K562 (cell line): ENCODE results near the gene MBP. TPM values are rescaled to one million over a fixed set of nuclear protein-coding genes. Genes with fewer than 3 reads are reported as not detected.

Source experiments
- ATAC-seq: fragments of 200-7000 bp; cut with Tn5 transposase; 3 replicates; pipeline ENCODE4 v1.9.1; 2020; ENCODE audit warnings: moderate library complexity
- BruUV-seq: library from RNA; stranded (reverse); fragments of 400-500 nt; replicated peaks from 2 replicates; lab custom pipeline; 2021; lab: Mats Ljungman, UMichigan
- CTCF ChIA-PET: fragments of 300-600 bp; formaldehyde crosslinking; extraction: SDS; loops from one replicate; lab custom pipeline; 2021; ENCODE audit warnings: low intra/inter-chr PET ratio; lab: Yijun Ruan, JAX
- POLR2A ChIA-PET: fragments of 300-600, 350-650 bp; sonication (Branson Sonifier 250); formaldehyde crosslinking; extraction: SDS; loops from one replicate; lab custom pipeline; 2021; ENCODE audit warnings: antibody characterized with exemption, inconsistent platforms; lab: Yijun Ruan, JAX
- DNase-seq, 4 experiments: peaks; one replicate each; pipeline versions ENCODE4 v3.0.0 to v3.0.0-alpha.2; 2011 to 2018; ENCODE audit warnings: low spot score in 3 of 4, mixed read lengths in 3 of 4; ENCODE audit errors: extremely low read depth in 1 of 4
- FAIRE-seq: peaks from 2 replicates; lab custom pipeline; 2011; peaks lifted over from hg19 to GRCh38; lab: Jason Lieb, UNC
- H2AFZ ChIP-seq: 2 replicates; pipeline ENCODE4 v1.6.0; 2011; ENCODE audit warnings: low read depth, low read length, control low read depth, inconsistent platforms
- H3K27ac ChIP-seq: fragments of 200-600 bp; 3 replicates; pipeline ENCODE4 v1.8.0; 2011; ENCODE audit warnings: low read depth, mild to moderate bottlenecking, control low read depth, inconsistent platforms, low read length, moderate library complexity, mixed read lengths; ENCODE audit errors: extremely low read depth
- H3K27me3 ChIP-seq, 2 experiments: fragments of 300-600 bp in 1 of 2; 2 replicates in 1 of 2; 3 replicates in 1 of 2; pipeline versions ENCODE4 v1.6.0 to v1.8.0; 2011; ENCODE audit warnings: inconsistent platforms in 2 of 2, low read length in 2 of 2, mild to moderate bottlenecking in 1 of 2, mixed read lengths in 1 of 2, moderate library complexity in 1 of 2; ENCODE audit not compliant: control insufficient read depth in 2 of 2, insufficient read depth in 2 of 2
- H3K36me3 ChIP-seq: fragments of 300-600 bp; 3 replicates; pipeline ENCODE4 v1.8.0; 2011; ENCODE audit warnings: mild to moderate bottlenecking, low read length, inconsistent platforms; ENCODE audit not compliant: control insufficient read depth, insufficient read depth
- H3K4me1 ChIP-seq, 2 experiments: fragments of 200-600 bp in 1 of 2; replicated peaks in 1 of 2; 2 replicates in 1 of 2; 3 replicates in 1 of 2; pipeline versions ENCODE4 v1.5.1 to v1.8.0; 2011; ENCODE audit warnings: inconsistent platforms in 2 of 2, low read length in 2 of 2, mild to moderate bottlenecking in 1 of 2, mixed read lengths in 1 of 2, moderate library complexity in 1 of 2; ENCODE audit not compliant: control insufficient read depth in 2 of 2, insufficient read depth in 2 of 2
- H3K4me2 ChIP-seq: 2 replicates; pipeline ENCODE4 v1.6.1; 2011; ENCODE audit warnings: low read length, control low read depth, inconsistent platforms, mixed read lengths; ENCODE audit not compliant: insufficient read depth
- H3K4me3 ChIP-seq: fragments of 200-600 bp; sonication (generic), shearing (Covaris generic); 2 replicates; pipeline ENCODE4 v1.5.1; 2016; ENCODE audit warnings: control low read depth, inconsistent platforms
- H3K79me2 ChIP-seq: fragments of 200-600 bp; 3 replicates; pipeline ENCODE4 v1.8.0; 2011; ENCODE audit warnings: low read length, inconsistent platforms; ENCODE audit not compliant: control insufficient read depth, insufficient read depth
- H3K9ac ChIP-seq, 2 experiments: 2 replicates each; pipeline versions ENCODE4 v1.6.0 to v1.6.1; 2011; ENCODE audit warnings: low read depth in 2 of 2, low read length in 2 of 2, control low read depth in 1 of 2, inconsistent platforms in 1 of 2, mild to moderate bottlenecking in 1 of 2, mixed read lengths in 1 of 2; ENCODE audit not compliant: insufficient read depth in 1 of 2
- H3K9me1 ChIP-seq: one replicate; pipeline ENCODE4 v1.6.0; 2011; ENCODE audit warnings: inconsistent platforms, mild to moderate bottlenecking, low read length, moderate library complexity; ENCODE audit not compliant: control insufficient read depth, insufficient read depth
- H3K9me3 ChIP-seq: replicated peaks from 2 replicates; pipeline ENCODE4 v1.5.1; 2011; ENCODE audit warnings: low read depth, low read length, inconsistent platforms; ENCODE audit not compliant: control insufficient read depth, insufficient read depth
- H4K20me1 ChIP-seq: replicated peaks from 2 replicates; pipeline ENCODE4 v1.6.1; 2011; ENCODE audit warnings: low read length, inconsistent platforms, mixed read lengths; ENCODE audit not compliant: control insufficient read depth, insufficient read depth
- BMI1 ChIP-seq: fragments of 150-350 bp; IDR thresholded peaks from 2 replicates; pipeline ENCODE4 v1.6.1; 2014; ENCODE audit warnings: low read length
- EZH2 ChIP-seq: IDR thresholded peaks from 2 replicates; pipeline ENCODE4 v1.6.1; 2012; ENCODE audit warnings: low read depth, mild to moderate bottlenecking, inconsistent platforms, low read length, borderline replicate concordance
- PHB ChIP-seq: fragments of 250-450 bp; sonication (Bioruptor Pico); IDR thresholded peaks from 2 replicates; pipeline ENCODE4 v1.5.0; 2021
- TARDBP ChIP-seq: fragments of 450-650 bp; IDR thresholded peaks from 2 replicates; pipeline ENCODE4 v1.6.1; 2016
- ZNF318 ChIP-seq, 2 experiments: fragments of 450-650 bp; IDR thresholded peaks; 2 replicates each; pipeline ENCODE4 v1.6.1; 2016; ENCODE audit warnings: mild to moderate bottlenecking in 2 of 2, borderline replicate concordance in 1 of 2, low read depth in 1 of 2, moderate library complexity in 1 of 2
- ZNF77 ChIP-seq: fragments of 250-450 bp; sonication (Bioruptor Pico); IDR thresholded peaks from 2 replicates; pipeline ENCODE4 v1.5.0; 2020
- WGBS: fragments of 100-300 bp; shearing (Covaris generic); methylation state at CpG from one replicate; pipeline ENCODE4 v1.1.6; 2016; ENCODE audit warnings: low coverage, mixed read lengths; ENCODE audit not compliant: insufficient coverage; ENCODE audit errors: missing lambda C conversion rate; 5-methylcytosine and 5-hydroxymethylcytosine counted together
- in situ Hi-C: fragments of 300-500 bp; cut with MboI; formaldehyde crosslinking; loops from 4 replicates; pipeline ENCODE4 v1.15.0; 2018; ENCODE audit warnings: inconsistent platforms, mixed read lengths
- intact Hi-C: fragments of 100-400 bp; cut with micrococcal nuclease; formaldehyde crosslinking; loops from 2 replicates; pipeline ENCODE4 v1.14.2; 2022
- polyA plus RNA-seq, 8 experiments: library from polyadenylated mRNA; depleted of rRNA in 4 of 8; stranded (reverse) in 5 of 8; unstranded in 3 of 8; fragments of >200 nt; fragmentation: Nextera tagmentation in 2 of 8; fragmentation: Illumina TruSeq in 1 of 8; extraction: Ambion mirVana in 2 of 8; extraction: Trizol in 1 of 8; gene quantifications; 2 replicates each; pipeline versions ENCODE4 v1.2.1 to v1.2.3, GENCODE V29; 2011 to 2014; ENCODE audit warnings: inconsistent platforms in 1 of 8, missing spikeins in 1 of 8
- total RNA-seq, 7 experiments: library from RNA; depleted of rRNA in 6 of 7; stranded (reverse); fragments of >200 nt in 6 of 7; fragmentation: Illumina TruSeq in 2 of 7; extraction: Trizol in 2 of 7; gene quantifications; 2 replicates each; pipeline versions ENCODE4 v1.2.1 to v1.2.3, GENCODE V29; 2011 to 2021; ENCODE audit warnings: low replicate concordance in 1 of 7

MBP gene
- total and polyA plus RNA-seq, 9 of the 15 experiments (the other 6 are each of a cell fraction or from before 2014, with no cell fraction given) = 0.09 TPM; not detected in 8

- no peak overlapping the region for H2AFZ ChIP-seq
- no peaks in the 10 kb centered on the region for H3K9me3 ChIP-seq
- WGBS = 0% methylated on average over 1 of the region's 2 CpGs
- POLR2A ChIA-PET = no interaction called here
- no peak overlapping the region for H3K4me2 ChIP-seq
- no peak overlapping the region for H3K4me3 ChIP-seq
- no TSS peak for BruUV-seq
- no peak overlapping the region for H3K27ac ChIP-seq
- TF ChIP-seq TARDBP = no peak
- no peak for TF ChIP-seq EZH2
- no peak for TF ChIP-seq PHB (CRISPR knock-in tag)
- no peak for TF ChIP-seq ZNF77 (CRISPR knock-in tag)
- TF ChIP-seq ZNF318 (IDR thresholded peaks at IDR 0.05; ENCODE audit: borderline replicate concordance in 1 of 2, low read depth in 1 of 2) = no peak
- no peak for TF ChIP-seq BMI1
- H3K9me1 ChIP-seq = no peaks in the 10 kb centered on the region
- DNase-seq (no peak), ATAC-seq (no peak), FAIRE-seq (no peak)
- no peaks in the 10 kb centered on the region for H3K4me1 ChIP-seq
- no peaks in the 10 kb centered on the region for H4K20me1 ChIP-seq
- no peak overlapping the region for H3K9ac ChIP-seq
- no peaks in the 10 kb centered on the region for H3K27me3 ChIP-seq
- in situ Hi-C loops (no loop called here), intact Hi-C loops (no loop called here)
- CTCF ChIA-PET = no interaction called here
- H3K36me3 ChIP-seq = no peaks in the 10 kb centered on the region
- H3K79me2 ChIP-seq = no peaks in the 10 kb centered on the region
These were observed 10.6 kb upstream of the MBP start for GRCh38 chr18:77143196-77143595.
